ENCODE results near the gene PKDREJ. TPM values are rescaled to one million over a fixed set of nuclear protein-coding genes. Genes with fewer than 3 reads are reported as not detected.

The PKDREJ gene
- total and polyA plus RNA-seq, 2 of the 4 experiments (the other 2 are of a cell fraction) = 0.02 TPM; not detected in 1

DNA sequence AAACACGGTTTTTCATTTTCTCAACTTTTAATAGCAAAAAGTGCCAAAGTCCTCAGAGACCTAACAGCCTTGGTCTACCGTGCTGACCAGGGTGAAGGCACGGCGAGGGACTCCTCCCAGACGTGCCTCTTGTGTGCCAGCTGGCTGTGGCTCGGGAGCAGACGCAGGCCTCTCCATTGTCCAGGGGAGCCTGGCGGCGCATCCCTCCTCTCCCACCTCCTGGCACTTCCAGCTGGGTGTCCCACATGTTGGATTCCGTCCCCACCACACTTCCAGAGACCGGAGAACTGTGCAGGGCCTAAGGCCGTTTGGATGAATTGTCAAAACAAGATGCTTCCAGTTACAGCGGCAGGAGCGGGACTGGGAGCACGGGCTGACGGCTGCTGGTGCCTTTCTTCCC, 24.6 kb downstream of the PKDREJ start:
- intact Hi-C loops (cut with micrococcal nuclease) = no loop called here
- ATAC-seq (ENCODE audit: low read depth) (no peak), DNase-seq (no peak)
- no peaks in the 10 kb centered on the region for H3K27me3 ChIP-seq (ENCODE audit: control insufficient read depth, insufficient read depth, low read length)
- H3K56ac ChIP-seq (ENCODE audit: extremely low read depth, insufficient read depth, low read length) = no peak overlapping the region
- ChIA-PET CTCF (no interaction called here), POLR2A (ENCODE audit: unreplicated experiment) (interaction anchor here (0.6 kb wide), 1 partner anchor 17 kb away, joined by 3 read pairs; no protein-coding TSS in a partner anchor)
- no peak overlapping the region for H3K4ac ChIP-seq (ENCODE audit: low read depth, low read length)
- H3K18ac ChIP-seq (ENCODE audit: low read depth, low read length) = no peak overlapping the region
- H2BK120ac ChIP-seq (ENCODE audit: low read depth, low read length) = no peak overlapping the region
- TF ChIP-seq BHLHE40 (IDR thresholded peaks at IDR 0.05; ENCODE audit: low read depth, low read length) (no peak), MAFK (IDR thresholded peaks at IDR 0.05; ENCODE audit: low read depth, low read length) (no peak), RAD21 (IDR thresholded peaks at IDR 0.05; ENCODE audit: low read length) (no peak), FOS (IDR thresholded peaks at IDR 0.05; ENCODE audit: low read depth, low read length) (no peak)
- H4K5ac ChIP-seq (ENCODE audit: low read depth, low read length) = no peak overlapping the region
- in situ Hi-C loops (cut with MboI; ENCODE audit: low sequenced_read_pairs) = no loop called here
- H3K23ac ChIP-seq (ENCODE audit: low read depth, low read length) = no peak overlapping the region
- peaks cover 2% of the 10 kb centered on the region; the same call in 1 of the 2 replicates for H3K9me1 ChIP-seq (ENCODE audit: insufficient read depth, low read length)
- H3K14ac ChIP-seq (replicated peaks; ENCODE audit: low read depth, low read length) = no peak overlapping the region
- no peak overlapping the region for H4K91ac ChIP-seq (ENCODE audit: insufficient read depth, low read depth, low read length)
- H4K8ac ChIP-seq (ENCODE audit: low read depth in 2 of 2, low read length in 2 of 2) = no peak overlapping the region
- H4K20me1 ChIP-seq (ENCODE audit: insufficient read depth, low read length) = no peaks in the 10 kb centered on the region; the same call in 1 of the 2 replicates
- H3K27ac ChIP-seq (ENCODE audit: insufficient read depth, low read length) = no peak overlapping the region
- H2AK5ac ChIP-seq (ENCODE audit: low read depth, low read length) = no peak overlapping the region
- no TSS peak for BruUV-seq (replicated peaks)
- no peak overlapping the region for H2BK20ac ChIP-seq (ENCODE audit: low read depth, low read length)
- H3K4me3 ChIP-seq (ENCODE audit: insufficient read depth, low read depth, low read length) = no peak overlapping the region
- peaks cover 21% of the 10 kb centered on the region for H3K36me3 ChIP-seq (ENCODE audit: control insufficient read depth, insufficient read depth, low read length)
- no peak overlapping the region for H2AFZ ChIP-seq (replicated peaks; ENCODE audit: low read length, poor library complexity)
- H2BK15ac ChIP-seq (ENCODE audit: low read depth, low read length) = no peak overlapping the region
- no peak overlapping the region for H3K9ac ChIP-seq (ENCODE audit: low read depth, low read length)
- 89% methylated on average over 12 of the region's 16 CpGs; no CpG with 5 or more reads in 1 of the 2 experiments for WGBS, 2 experiments (ENCODE audit: extremely low coverage in 2 of 2, insufficient read length in 1 of 2)
- no peak overlapping the region for H2BK5ac ChIP-seq (ENCODE audit: low read depth, low read length, poor library complexity, severe bottlenecking)
- no peak overlapping the region for H2AK9ac ChIP-seq (replicated peaks; ENCODE audit: low read depth, low read length, poor library complexity)
- no peak overlapping the region for H3K4me2 ChIP-seq (ENCODE audit: low read depth, low read length)
- peaks cover 4% of the 10 kb centered on the region for H3K4me1 ChIP-seq (ENCODE audit: control insufficient read depth, insufficient read depth, low read length)
- H3K79me1 ChIP-seq (ENCODE audit: low read depth in 1 of 2, low read length in 2 of 2) = 0 out of 4 replicates have a peak, but pooled peaks cover 0 to 4% of the 10 kb centered on the region in 2 experiments
- dilution Hi-C loops (cut with HindIII; ENCODE audit: low sequenced_read_pairs, unreplicated experiment) = no loop called here
- H3K9me3 ChIP-seq (ENCODE audit: control insufficient read depth, insufficient read depth, low read length) = no peaks in the 10 kb centered on the region
